OCI-LY7 (cell line): Measurements from ENCODE around the gene SMOC1. TPM values are rescaled to one million over a fixed set of nuclear protein-coding genes. Genes with fewer than 3 reads are reported as not detected.

Source experiments
- BruUV-seq: library from RNA; stranded (reverse); fragments of 400-500 nt; replicated peaks from 2 replicates; lab custom pipeline; 2021; lab: Mats Ljungman, UMichigan
- CTCF ChIA-PET: fragments of 300-600 bp; sonication (Branson Sonifier 250); formaldehyde crosslinking; loops from one replicate; lab custom pipeline; 2022; ENCODE audit warnings: antibody characterized with exemption; ENCODE audit not compliant: unreplicated experiment; lab: Charles Lee
- POLR2A ChIA-PET: fragments of 300-600 bp; sonication (Branson Sonifier 250); formaldehyde crosslinking; loops from one replicate; lab custom pipeline; 2022; ENCODE audit warnings: antibody characterized with exemption; lab: Charles Lee
- DNase-seq: peaks from one replicate; pipeline ENCODE4 v3.0.0-alpha.2; 2015; ENCODE audit warnings: low spot score
- H2AFZ ChIP-seq: fragments of 200-600 bp; sonication (generic), shearing (Covaris generic); 2 replicates; pipeline ENCODE4 v1.6.1; 2014; ENCODE audit warnings: mild to moderate bottlenecking, antibody characterized with exemption, low read length, moderate library complexity
- H3K27ac ChIP-seq: fragments of 200-600 bp; sonication (generic); 2 replicates; pipeline ENCODE4 v1.5.1; 2014; ENCODE audit warnings: mixed run types, low read depth, mild to moderate bottlenecking, moderate library complexity, low read length, inconsistent platforms; ENCODE audit not compliant: poor library complexity, severe bottlenecking
- H3K36me3 ChIP-seq: fragments of 200-600 bp; sonication (generic); 2 replicates; pipeline ENCODE4 v1.6.1; 2014; ENCODE audit warnings: mild to moderate bottlenecking, antibody characterized with exemption, low read length, moderate library complexity, mixed read lengths; ENCODE audit not compliant: insufficient read depth
- H3K4me1 ChIP-seq: fragments of 200-600 bp; sonication (generic); 2 replicates; pipeline ENCODE4 v1.5.1; 2014; ENCODE audit warnings: mild to moderate bottlenecking, low read length; ENCODE audit not compliant: insufficient read depth, poor library complexity, severe bottlenecking
- H3K4me2 ChIP-seq: fragments of 200-600 bp; sonication (generic); 2 replicates; pipeline ENCODE4 v1.6.1; 2014; ENCODE audit warnings: mild to moderate bottlenecking, low read length
- H3K4me3 ChIP-seq: fragments of 200-600 bp; sonication (generic); 2 replicates; pipeline ENCODE4 v1.5.1; 2014; ENCODE audit warnings: mild to moderate bottlenecking, low read depth, low read length; ENCODE audit not compliant: poor library complexity, severe bottlenecking
- H3K79me2 ChIP-seq: fragments of 200-600 bp; sonication (generic); 2 replicates; pipeline ENCODE4 v1.6.1; 2016; ENCODE audit warnings: low read depth, mild to moderate bottlenecking, low read length, moderate library complexity, mixed read lengths; ENCODE audit not compliant: insufficient read depth
- H3K9me2 ChIP-seq: fragments of 200-600 bp; sonication (generic); 2 replicates; pipeline ENCODE4 v1.6.1; 2016; ENCODE audit warnings: mild to moderate bottlenecking, low read length, mixed read lengths; ENCODE audit not compliant: insufficient read depth
- H3K9me3 ChIP-seq: fragments of 200-600 bp; sonication (generic); 2 replicates; pipeline ENCODE4 v1.6.1; 2014; ENCODE audit warnings: mild to moderate bottlenecking, mixed run types, low read length, mixed read lengths
- H4K20me1 ChIP-seq: fragments of 200-600 bp; sonication (generic); 2 replicates; pipeline ENCODE4 v1.6.1; 2014; ENCODE audit warnings: mild to moderate bottlenecking, antibody characterized with exemption, low read length, moderate library complexity, mixed read lengths; ENCODE audit not compliant: insufficient read depth
- CTCF ChIP-seq: fragments of 200-600 bp; sonication (generic); conservative IDR thresholded peaks from 2 replicates; pipeline ENCODE4 v1.5.1; 2014; ENCODE audit warnings: mild to moderate bottlenecking, antibody characterized with exemption, low read length, moderate library complexity, mixed read lengths
- EZH2phosphoT487 ChIP-seq: fragments of 200-600 bp; sonication (generic); IDR thresholded peaks from 2 replicates; pipeline ENCODE4 v1.6.1; 2018; ENCODE audit warnings: low read depth, borderline replicate concordance, mild to moderate bottlenecking, mixed run types, antibody characterized with exemption, low read length, moderate library complexity, mixed read lengths
- intact Hi-C: fragments of 100-400 bp; cut with micrococcal nuclease; formaldehyde crosslinking; loops from one replicate; pipeline ENCODE4 v1.10.0; 2022; ENCODE audit not compliant: unreplicated experiment
- total RNA-seq, 2 experiments: library from RNA; depleted of rRNA in 1 of 2; stranded (reverse); fragments of >200 nt in 1 of 2; shearing (Covaris generic) in 1 of 2; gene quantifications; 2 replicates each; pipeline ENCODE4 v1.2.3, GENCODE V29; 2014 to 2022

Gene SMOC1
- total RNA-seq, 2 experiments from 2014 or later, result not detected

DNA sequence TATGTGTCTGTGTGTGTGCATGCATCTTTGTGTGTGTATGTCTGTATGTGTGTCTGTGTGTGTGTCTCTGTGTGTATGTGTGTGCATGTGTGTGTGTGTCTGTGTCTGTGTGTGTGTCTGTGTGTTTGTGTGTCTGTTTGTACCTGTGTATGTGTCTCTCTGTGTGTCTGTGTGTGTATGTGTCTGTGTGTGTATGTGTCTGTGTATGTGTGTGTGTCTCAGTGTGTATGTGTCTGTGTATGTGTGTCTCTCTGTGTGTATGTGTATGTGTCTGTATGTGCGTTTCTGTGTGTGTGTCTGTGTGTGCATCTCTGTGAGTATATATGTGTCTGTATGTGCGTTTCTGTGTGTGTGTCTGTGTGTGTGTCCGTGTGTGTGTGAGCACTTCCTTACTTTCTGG, 39.6 kb upstream of the SMOC1 start:
- no peaks in the 10 kb centered on the region for H4K20me1 ChIP-seq
- no peak overlapping the region for H2AFZ ChIP-seq
- ChIA-PET POLR2A (no interaction called here), CTCF (no interaction called here)
- H3K36me3 ChIP-seq, result no peaks in the 10 kb centered on the region
- TF ChIP-seq EZH2phosphoT487, result no peak
- no peak for TF ChIP-seq CTCF
- DNase-seq, result no peak
- H3K4me2 ChIP-seq, result no peak overlapping the region
- no peaks in the 10 kb centered on the region for H3K79me2 ChIP-seq
- intact Hi-C loops, result no loop called here
- H3K4me3 ChIP-seq, result no peak overlapping the region
- no peaks in the 10 kb centered on the region for H3K9me2 ChIP-seq
- no peaks in the 10 kb centered on the region for H3K9me3 ChIP-seq
- no peaks in the 10 kb centered on the region for H3K4me1 ChIP-seq
- BruUV-seq, result no TSS peak
- no peak overlapping the region for H3K27ac ChIP-seq

DNA sequence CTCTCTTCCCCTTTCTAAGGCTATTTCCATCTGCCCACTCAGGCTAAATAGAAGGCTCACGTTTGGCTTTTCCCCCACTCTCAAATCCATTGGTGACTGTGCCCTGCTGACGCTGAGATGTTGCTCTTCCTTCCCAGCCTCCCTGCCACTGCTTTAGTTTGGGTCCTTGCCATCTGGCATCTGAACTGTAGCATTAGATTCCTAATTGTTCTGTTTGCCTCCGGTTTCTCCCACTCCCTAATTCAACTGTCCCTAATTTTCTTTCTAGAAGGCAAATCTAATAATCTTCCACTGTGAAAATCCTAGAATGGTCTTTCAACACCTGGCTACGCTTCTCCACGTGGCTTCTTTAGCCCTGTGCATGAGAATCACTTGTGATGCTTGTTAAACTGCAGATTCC, 37.6 kb upstream of the SMOC1 start:
- Histone ChIP-seq H2AFZ (no peak overlapping the region), H3K27ac (no peak overlapping the region), H3K79me2 (no peaks in the 10 kb centered on the region), H4K20me1 (no peaks in the 10 kb centered on the region), H3K9me2 (no peaks in the 10 kb centered on the region), H3K9me3 (no peaks in the 10 kb centered on the region), H3K4me2 (no peak overlapping the region), H3K4me3 (no peak overlapping the region), H3K36me3 (no peaks in the 10 kb centered on the region), H3K4me1 (no peaks in the 10 kb centered on the region)
- intact Hi-C loops, result no loop called here
- CTCF ChIA-PET, result no interaction called here
- BruUV-seq, result no TSS peak
- no peak for DNase-seq
- POLR2A ChIA-PET, result no interaction called here
- TF ChIP-seq CTCF, result no peak
- no peak for TF ChIP-seq EZH2phosphoT487

DNA sequence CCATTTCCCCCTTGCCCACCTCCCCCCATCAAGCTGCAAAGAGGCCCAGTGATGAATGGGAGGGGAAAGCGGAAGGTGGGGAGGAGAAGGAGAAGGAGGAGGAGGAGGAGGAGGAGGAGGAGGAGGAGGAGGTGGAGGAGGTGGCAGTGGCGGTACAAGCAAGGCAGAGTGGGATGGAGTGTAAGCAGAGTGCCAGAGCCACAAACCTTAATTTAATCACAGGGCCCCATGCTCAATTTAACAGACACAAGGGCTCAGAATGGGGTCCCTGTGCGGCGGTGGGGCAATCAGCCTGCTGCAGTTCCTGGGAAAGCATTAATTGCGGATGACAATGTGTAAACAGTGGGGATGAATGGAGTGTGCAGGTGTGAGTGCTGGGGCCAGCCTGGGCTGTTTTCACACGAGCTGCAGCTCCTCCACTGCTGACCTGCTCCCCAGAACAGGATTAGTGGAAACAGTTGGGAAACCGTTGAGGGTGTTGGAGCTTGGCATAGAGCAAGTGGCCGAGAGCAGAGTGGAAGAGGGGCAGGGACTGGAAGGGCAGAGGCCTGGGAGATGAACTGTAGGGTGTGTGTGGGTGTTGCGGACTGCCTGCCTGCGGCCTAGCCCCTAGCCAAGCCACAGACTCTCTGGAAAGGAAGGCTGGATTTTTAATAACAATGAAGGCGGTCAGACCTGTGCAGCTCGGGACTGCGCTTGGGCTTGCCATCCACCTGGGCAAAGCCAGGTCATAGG, 36.4 kb upstream of the SMOC1 start:
- no peak for DNase-seq
- Histone ChIP-seq H3K36me3 (no peaks in the 10 kb centered on the region), H3K9me3 (no peaks in the 10 kb centered on the region), H3K27ac (no peak overlapping the region), H3K4me2 (no peak overlapping the region), H3K4me3 (no peak overlapping the region), H2AFZ (no peak overlapping the region), H3K9me2 (no peaks in the 10 kb centered on the region), H4K20me1 (no peaks in the 10 kb centered on the region), H3K79me2 (no peaks in the 10 kb centered on the region), H3K4me1 (no peaks in the 10 kb centered on the region)
- TF ChIP-seq CTCF (no peak), EZH2phosphoT487 (no peak)
- intact Hi-C loops, result no loop called here
- CTCF ChIA-PET, result interaction anchor here (0.6 kb wide), 1 partner anchor 468 kb away, joined by 5 read pairs; no protein-coding TSS in a partner anchor
- BruUV-seq, result no TSS peak
- POLR2A ChIA-PET, result no interaction called here
